IPS DF 6.9 (cell line): Measurements from ENCODE around the gene KRTAP10-6.
"Not testable (repeated sequence)": the region's sequence is repeated elsewhere in the genome, so short reads cannot be mapped to it uniquely, and the experiment has no call there.

ENCODE experiments used
- DNase-seq: peaks from one replicate; pipeline ENCODE4 v3.0.0-alpha.2; 2013; ENCODE audit warnings: low read depth, low spot score
- H3K27ac ChIP-seq: one replicate; pipeline ENCODE4 v1.5.1; 2013; ENCODE audit warnings: low read length, control low read depth
- H3K27me3 ChIP-seq: 2 replicates; pipeline ENCODE4 v1.6.1; 2013; ENCODE audit warnings: mild to moderate bottlenecking, low read length; ENCODE audit not compliant: control insufficient read depth, insufficient read depth
- H3K36me3 ChIP-seq: 2 replicates; pipeline ENCODE4 v1.6.1; 2013; ENCODE audit warnings: low read length; ENCODE audit not compliant: control insufficient read depth, insufficient read depth
- H3K4me1 ChIP-seq: 2 replicates; pipeline ENCODE4 v1.6.1; 2013; ENCODE audit warnings: low read length; ENCODE audit not compliant: control insufficient read depth, insufficient read depth
- H3K4me3 ChIP-seq: 2 replicates; pipeline ENCODE4 v1.5.1; 2013; ENCODE audit warnings: mild to moderate bottlenecking, low read length
- H3K9me3 ChIP-seq: 2 replicates; pipeline ENCODE4 v1.6.1; 2013; ENCODE audit warnings: low read length, inconsistent platforms; ENCODE audit not compliant: control insufficient read depth, insufficient read depth
- WGBS: extraction: QIAGEN DNeasy Blood & Tissue Kit; methylation state at CpG from one replicate; pipeline ENCODE4 v1.1.7; 2013; ENCODE audit warnings: mixed read lengths, missing lambda C conversion rate; ENCODE audit not compliant: insufficient read length, insufficient coverage; 5-methylcytosine and 5-hydroxymethylcytosine counted together

The KRTAP10-6 gene

GRCh38 chr21:44589586-44590305 lies 2.6 kb downstream of the KRTAP10-6 start:
- no peak overlapping the region for H3K4me3 ChIP-seq
- H3K4me1 ChIP-seq, result peaks cover 7% of the 10 kb centered on the region
- H3K9me3 ChIP-seq, result no peaks in the 10 kb centered on the region
- H3K36me3 ChIP-seq, result no peaks in the 10 kb centered on the region
- no peak for DNase-seq
- no peaks in the 10 kb centered on the region for H3K27me3 ChIP-seq
- no peak overlapping the region for H3K27ac ChIP-seq
- WGBS, result no CpG with 5 or more reads among the region's 24 CpGs

GRCh38 chr21:44589094-44589493 lies 3.2 kb downstream of the KRTAP10-6 start:
- Histone ChIP-seq H3K4me3 (no peak overlapping the region), H3K36me3 (no peaks in the 10 kb centered on the region), H3K27me3 (no peaks in the 10 kb centered on the region), H3K4me1 (peaks cover 7% of the 10 kb centered on the region), H3K27ac (no peak overlapping the region), H3K9me3 (no peaks in the 10 kb centered on the region)
- no CpG with 5 or more reads among the region's 2 CpGs for WGBS
- no peak for DNase-seq

DNA sequence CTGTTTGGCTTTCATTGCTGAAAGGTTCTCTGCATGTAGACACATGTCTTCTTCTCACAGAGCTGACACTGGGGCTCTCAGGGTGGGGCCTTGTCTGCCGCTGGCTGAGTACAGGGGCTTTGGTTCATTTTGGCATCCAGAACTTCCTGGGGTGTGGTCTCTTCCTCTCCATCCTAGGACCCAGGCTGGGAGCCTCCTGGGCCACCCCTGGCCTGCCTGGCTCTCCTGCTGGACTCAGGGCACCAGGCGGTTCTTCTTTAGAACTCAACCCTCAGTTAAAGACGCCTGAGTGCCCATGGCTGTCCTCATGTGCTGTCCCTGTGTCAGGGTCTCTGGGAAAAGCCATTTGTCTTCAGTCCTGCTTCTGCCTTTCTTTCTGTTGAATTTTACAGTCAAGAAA lies 6.4 kb downstream of the KRTAP10-6 start:
- Histone ChIP-seq H3K4me1 (no peaks in the 10 kb centered on the region; the same call in 1 of the 2 replicates), H3K4me3 (no peak overlapping the region), H3K9me3 (no peaks in the 10 kb centered on the region), H3K27ac (no peak overlapping the region), H3K36me3 (no peaks in the 10 kb centered on the region), H3K27me3 (no peaks in the 10 kb centered on the region)
- WGBS, result no CpG with 5 or more reads among the region's 3 CpGs
- DNase-seq, result no peak

DNA sequence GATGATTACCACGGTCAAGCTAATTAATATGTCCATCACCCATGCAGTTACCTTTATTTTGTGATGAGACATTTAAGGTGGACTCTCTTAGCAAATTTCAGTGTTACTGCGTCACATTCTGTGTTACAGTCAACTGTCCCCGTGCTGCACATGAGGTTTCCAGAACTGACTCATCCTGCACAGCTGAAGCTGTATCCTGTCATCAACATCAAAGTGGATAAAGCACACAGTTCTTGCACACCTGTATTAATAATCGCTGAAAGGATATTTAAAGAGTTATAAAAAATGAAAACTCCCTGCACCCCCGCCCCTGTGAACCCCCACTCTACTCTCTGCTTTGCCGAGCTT lies 8.5 kb downstream of the KRTAP10-6 start:
- Histone ChIP-seq H3K27ac (no peak overlapping the region), H3K36me3 (no peaks in the 10 kb centered on the region), H3K4me1 (no peaks in the 10 kb centered on the region; the same call in 1 of the 2 replicates), H3K27me3 (no peaks in the 10 kb centered on the region), H3K4me3 (no peak overlapping the region), H3K9me3 (no peaks in the 10 kb centered on the region)
- no peak for DNase-seq
- no CpG with 5 or more reads among the region's 6 CpGs for WGBS

GRCh38 chr21:44583089-44583799 lies 9.1 kb downstream of the KRTAP10-6 start:
- DNase-seq, result no peak
- no CpG with 5 or more reads among the region's 11 CpGs for WGBS
- Histone ChIP-seq H3K27ac (no peak overlapping the region), H3K27me3 (no peaks in the 10 kb centered on the region), H3K4me1 (no peaks in the 10 kb centered on the region; the same call in 1 of the 2 replicates), H3K36me3 (no peaks in the 10 kb centered on the region), H3K9me3 (no peaks in the 10 kb centered on the region), H3K4me3 (no peak overlapping the region)

GRCh38 chr21:44582055-44582454 lies 10.2 kb downstream of the KRTAP10-6 start:
- no peak for DNase-seq
- Histone ChIP-seq H3K4me3 (no peak overlapping the region), H3K9me3 (no peaks in the 10 kb centered on the region; the same call in 1 of the 2 replicates), H3K36me3 (no peaks in the 10 kb centered on the region), H3K4me1 (no peaks in the 10 kb centered on the region; the same call in 1 of the 2 replicates), H3K27me3 (no peaks in the 10 kb centered on the region), H3K27ac (no peak overlapping the region)
- WGBS, result no CpG with 5 or more reads among the region's 15 CpGs

- Histone ChIP-seq H3K36me3 (no peaks in the 10 kb centered on the region), H3K4me1 (no peaks in the 10 kb centered on the region; the same call in 1 of the 2 replicates), H3K4me3 (no peak overlapping the region), H3K27me3 (no peaks in the 10 kb centered on the region), H3K27ac (no peak overlapping the region), H3K9me3 (no peaks in the 10 kb centered on the region; the same call in 1 of the 2 replicates)
- no peak for DNase-seq
- no CpG with 5 or more reads among the region's 3 CpGs for WGBS
These were observed 11.1 kb downstream of the KRTAP10-6 start for GRCh38 chr21:44581158-44581557.

GRCh38 chr21:44580231-44580821 lies 12.0 kb downstream of the KRTAP10-6 start, which contains the start of gene KRTAP10-5:
TSS of gene KRTAP10-5 (minus strand) at chr21:44580604. CDS start at chr21:44580578, 26 bp downstream.
- not testable (repeated sequence) for H3K27ac ChIP-seq, H3K4me1 ChIP-seq, H3K27me3 ChIP-seq, H3K4me3 ChIP-seq, DNase-seq, H3K9me3 ChIP-seq, H3K36me3 ChIP-seq
- WGBS, result no CpG with 5 or more reads among the region's 19 CpGs

DNA sequence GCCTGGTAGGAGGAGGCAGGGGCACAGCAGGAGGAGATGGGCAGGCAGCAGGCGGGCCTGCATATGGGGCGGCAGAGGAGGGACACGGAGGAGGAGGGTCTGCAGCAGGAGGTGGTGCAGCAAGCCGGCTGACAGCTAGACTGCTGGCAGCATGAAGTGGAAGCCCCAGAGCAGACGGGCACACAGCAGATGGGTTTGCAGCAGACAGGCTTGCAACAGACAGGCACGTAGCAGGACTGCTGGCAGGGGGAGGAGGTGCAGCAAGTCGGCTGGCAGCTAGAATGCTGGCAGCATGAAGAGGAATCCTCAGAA lies 12.5 kb downstream of the KRTAP10-6 start:
- Histone ChIP-seq H3K27me3 (no peaks in the 10 kb centered on the region), H3K4me3 (no peak overlapping the region; the same call in 1 of the 2 replicates), H3K36me3 (no peaks in the 10 kb centered on the region), H3K4me1 (no peaks in the 10 kb centered on the region), H3K27ac (no peak overlapping the region), H3K9me3 (no peaks in the 10 kb centered on the region; the same call in 1 of the 2 replicates)
- DNase-seq, result no peak
- no CpG with 5 or more reads among the region's 7 CpGs for WGBS

DNA sequence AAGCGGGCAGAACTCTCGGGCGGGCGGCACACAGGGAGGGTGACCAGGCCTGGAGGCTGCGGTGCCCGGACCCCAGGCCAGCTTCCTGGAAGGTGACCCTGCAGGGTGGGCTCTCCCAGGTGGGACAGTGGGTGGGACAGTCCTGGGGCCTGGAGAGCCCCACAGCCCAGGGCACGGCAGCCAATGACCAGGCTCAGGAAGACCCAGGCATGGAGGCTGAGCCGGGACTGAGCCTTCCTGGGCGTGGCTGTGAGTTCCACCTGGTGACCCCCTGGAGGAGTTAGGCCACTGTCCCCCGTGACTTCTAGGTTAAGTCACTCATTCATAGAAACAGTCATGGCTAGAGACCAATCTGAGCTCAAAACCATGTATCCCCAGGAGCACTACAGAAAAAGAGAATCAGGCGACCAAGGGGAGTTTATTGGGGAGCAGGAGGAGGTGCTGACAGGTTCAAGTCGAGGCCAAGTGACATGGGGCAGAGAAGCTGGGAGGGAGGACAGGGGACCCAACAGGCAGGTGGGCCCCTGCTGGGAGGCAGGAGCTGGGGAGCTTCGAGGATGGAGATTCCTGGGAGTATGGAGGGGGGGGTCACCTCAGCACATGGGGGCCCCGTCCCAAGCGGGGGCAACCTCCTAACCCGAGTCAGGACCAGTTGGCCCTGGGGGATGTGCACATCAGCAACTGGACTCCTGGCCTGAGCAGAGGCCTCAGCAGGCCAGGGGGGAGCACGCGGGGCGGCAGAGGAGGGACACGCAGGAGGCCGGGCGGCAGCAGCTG lies 13.1 kb downstream of the KRTAP10-6 start:
- H3K4me3 ChIP-seq, result no peak overlapping the region
- H3K36me3 ChIP-seq, result no peaks in the 10 kb centered on the region
- WGBS, result no CpG with 5 or more reads among the region's 22 CpGs
- 0 out of 2 replicates have a peak, but pooled peaks cover 3% of the 10 kb centered on the region for H3K4me1 ChIP-seq
- H3K27me3 ChIP-seq, result no peaks in the 10 kb centered on the region
- no peaks in the 10 kb centered on the region; the same call in 1 of the 2 replicates for H3K9me3 ChIP-seq
- DNase-seq, result no peak
- no peak overlapping the region for H3K27ac ChIP-seq
